AG08395 (cell line): ENCODE data around the gene ELMO1.

ENCODE experiments used
- DNase-seq: peaks from one replicate; pipeline ENCODE4 v3.0.0; 2012; ENCODE audit warnings: mixed read lengths, low spot score

ELMO1 gene

GRCh38 chr7:37052705-37053104 is 396.0 kb downstream of the ELMO1 start:
- peak; percentile 25 for DNase-seq

- no peak for DNase-seq
These were observed 397.9 kb downstream of the ELMO1 start for GRCh38 chr7:37050801-37051200.

DNA sequence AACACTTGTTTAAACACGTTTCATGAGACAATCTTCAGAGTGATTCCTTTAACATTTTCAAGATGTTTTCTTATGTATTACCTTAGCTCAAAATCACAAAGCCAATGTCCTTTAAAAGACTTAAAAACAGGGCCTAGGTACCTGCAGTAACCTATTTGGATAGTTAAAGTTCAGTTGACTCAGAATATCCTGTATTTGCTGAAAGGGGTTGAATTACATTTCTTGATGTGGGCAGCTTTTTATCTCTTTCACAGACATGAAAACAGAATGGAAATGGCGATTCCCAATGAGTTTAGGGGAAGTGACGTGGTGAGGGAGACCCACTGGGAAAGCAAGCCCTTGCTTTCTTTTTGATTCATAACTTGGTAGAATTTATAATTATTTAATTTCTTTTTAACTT is 400.0 kb downstream of the ELMO1 start:
- no peak for DNase-seq

DNA sequence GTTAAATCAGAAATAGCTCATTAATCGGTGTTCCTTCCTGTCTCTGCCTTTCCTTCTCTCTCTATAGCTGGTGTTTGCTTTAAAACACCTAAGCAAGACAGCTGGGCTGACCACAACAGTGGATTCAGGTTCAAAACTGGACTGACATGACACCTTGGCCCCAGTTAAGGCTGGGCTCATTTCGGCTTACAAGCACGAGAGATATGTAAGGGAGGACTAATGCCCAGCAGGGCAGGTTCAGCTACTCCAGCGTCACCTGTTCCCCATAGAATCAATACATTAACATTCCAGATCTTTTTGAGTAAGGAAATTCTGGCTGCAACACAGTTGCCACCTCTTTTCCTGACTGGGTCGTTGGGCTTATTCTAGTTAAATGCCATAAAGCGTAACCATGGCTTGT is 401.4 kb downstream of the ELMO1 start:
- no peak for DNase-seq

- no peak for DNase-seq
These were observed 402.1 kb downstream of the ELMO1 start for GRCh38 chr7:37046531-37047079.

- no peak for DNase-seq
These were observed 402.9 kb downstream of the ELMO1 start for GRCh38 chr7:37045681-37046179.

DNA sequence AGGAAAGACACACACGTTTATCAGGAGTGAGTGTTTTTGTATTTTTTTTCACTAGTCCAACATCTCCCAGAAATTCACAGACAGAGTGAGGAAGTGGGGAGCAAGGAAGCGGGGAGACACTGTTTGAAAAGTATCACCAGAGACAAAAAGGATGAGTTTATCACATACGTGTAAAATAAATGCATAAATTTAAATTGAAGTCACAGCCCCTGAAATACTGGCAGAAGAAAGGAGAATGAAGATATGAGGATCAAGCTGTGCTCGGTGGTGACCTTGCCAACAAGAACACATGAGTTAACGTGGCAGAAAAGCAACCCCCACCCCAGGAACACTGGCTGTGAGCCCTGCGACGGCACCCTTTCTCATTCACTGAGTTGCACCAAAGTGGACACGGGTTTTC is 407.2 kb downstream of the ELMO1 start:
- DNase-seq, result no peak

- DNase-seq, result peak; percentile 21
These were observed 408.3 kb downstream of the ELMO1 start for GRCh38 chr7:37040330-37040729.

- no peak for DNase-seq
These were observed 409.4 kb downstream of the ELMO1 start for GRCh38 chr7:37039131-37039749.

- no peak for DNase-seq
These were observed 410.0 kb downstream of the ELMO1 start for GRCh38 chr7:37038706-37039105.

DNA sequence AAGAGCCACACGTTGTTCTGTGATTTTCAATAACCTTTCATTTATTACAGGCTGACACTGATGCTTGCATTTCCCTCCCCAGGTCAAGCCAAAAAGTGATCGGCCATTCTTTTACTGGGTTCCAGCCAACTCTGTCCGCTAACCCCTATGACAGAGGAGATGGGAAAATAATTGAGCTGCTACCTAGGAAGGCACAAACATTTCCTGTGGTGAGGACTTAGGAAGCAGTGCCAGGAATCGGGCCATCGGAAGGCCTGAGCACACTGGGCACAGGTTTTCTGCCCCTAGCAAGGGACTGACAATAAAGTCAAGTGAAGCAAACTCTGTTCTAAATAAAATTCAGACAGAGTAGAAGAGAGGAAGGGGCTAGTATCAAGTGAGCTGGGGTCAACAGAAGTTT is 411.4 kb downstream of the ELMO1 start:
- DNase-seq, result no peak

- no peak for DNase-seq
These were observed 413.0 kb downstream of the ELMO1 start for GRCh38 chr7:37035631-37036030.

DNA sequence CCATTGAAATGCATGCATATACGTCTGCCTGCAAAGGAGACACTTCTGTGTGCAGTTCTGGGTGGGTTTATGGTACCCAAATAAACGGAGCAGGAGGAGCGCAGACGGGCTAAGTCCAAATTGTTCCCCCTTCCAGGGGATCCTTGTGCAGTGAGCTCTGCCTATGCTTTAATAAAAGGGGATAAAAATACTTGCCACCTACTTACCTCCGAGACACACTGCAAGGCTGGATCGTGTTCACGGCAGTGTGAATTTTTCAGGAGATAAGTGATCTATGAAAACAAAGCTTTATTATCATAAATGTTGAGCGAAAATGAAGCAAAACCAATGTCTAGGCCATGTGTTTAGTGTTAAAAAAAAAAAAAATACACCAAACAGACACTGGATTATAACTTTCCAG is 415.5 kb downstream of the ELMO1 start:
- no peak for DNase-seq

DNA sequence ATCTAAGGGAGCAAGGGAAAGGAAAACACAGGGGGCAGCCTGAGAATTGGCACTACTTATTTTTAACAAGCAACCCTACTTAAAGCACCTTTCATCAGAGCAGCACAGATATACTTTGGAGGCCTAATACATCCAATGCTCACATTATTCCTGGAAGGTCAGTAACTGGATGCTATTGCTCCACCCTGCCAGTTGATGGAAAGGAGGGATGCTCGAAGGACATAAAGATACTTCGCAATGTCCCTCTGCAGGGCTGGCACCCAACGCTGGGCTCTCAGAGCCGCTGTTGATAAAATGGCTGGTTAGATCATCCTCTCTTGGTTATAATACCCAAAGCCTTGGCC is 416.4 kb downstream of the ELMO1 start:
- no peak for DNase-seq

- peak; percentile 98 for DNase-seq
These were observed 416.9 kb downstream of the ELMO1 start for GRCh38 chr7:37031571-37032257.

DNA sequence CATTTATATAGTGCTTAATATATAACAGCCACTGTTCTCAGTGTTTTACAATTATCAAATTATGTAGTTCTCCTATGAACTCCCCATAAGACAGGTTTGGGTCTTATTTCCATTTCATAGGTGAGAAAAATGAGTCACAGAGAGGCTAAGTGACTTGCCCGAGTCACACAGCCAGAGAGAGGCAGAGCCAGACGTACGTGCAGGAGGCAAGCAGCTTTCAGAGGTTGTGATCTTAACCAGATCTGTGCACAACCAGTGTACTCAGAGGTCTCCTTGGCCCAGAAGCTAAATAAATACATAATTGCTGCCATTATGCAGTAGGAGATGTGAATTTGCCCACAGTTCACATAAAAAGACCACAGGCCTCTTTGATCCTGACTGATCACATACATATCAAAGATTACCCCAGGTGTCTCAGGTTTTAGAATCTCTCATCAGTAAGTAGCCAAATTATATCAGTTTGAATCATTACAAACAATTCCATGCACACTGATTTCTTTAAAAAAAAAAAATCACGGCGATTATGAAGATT is 419.7 kb downstream of the ELMO1 start:
- DNase-seq, result no peak

DNA sequence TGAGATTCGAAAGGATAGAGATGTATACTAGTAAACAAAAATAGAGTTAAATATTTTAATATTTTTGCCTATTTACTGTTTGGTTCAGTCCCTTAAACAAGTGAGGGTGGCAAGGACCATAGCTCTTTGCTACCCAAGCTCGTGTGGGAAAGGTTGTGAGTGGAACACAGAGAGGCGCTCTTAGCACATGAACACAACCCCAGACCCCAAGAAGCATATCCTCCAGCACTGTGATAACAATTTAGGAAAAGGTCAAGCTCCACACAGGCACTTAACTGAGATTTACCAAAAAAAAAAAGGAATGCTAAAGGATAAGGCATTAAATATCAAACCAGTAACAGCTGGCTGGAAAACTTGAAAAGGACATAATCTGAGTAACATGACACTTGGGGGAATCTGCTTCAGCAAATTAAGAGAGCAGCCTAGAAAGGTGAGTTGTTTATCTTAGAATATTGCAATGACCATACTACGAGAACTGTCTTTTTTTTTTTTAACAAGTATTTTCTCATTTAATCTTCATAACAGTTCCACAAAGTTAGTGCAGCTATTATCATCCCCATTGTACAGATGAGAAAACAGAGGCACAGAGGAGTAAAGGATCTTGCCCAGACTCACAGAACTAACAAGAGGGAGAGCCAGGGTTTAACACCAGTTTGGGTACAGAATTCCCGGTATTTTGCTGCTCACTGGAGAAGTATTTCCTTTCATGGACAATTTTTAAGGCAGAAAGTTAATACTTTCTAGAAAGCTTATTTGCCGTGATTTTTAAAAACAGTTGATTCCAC is 420.9 kb downstream of the ELMO1 start:
- no peak for DNase-seq

- no peak for DNase-seq
These were observed 421.6 kb downstream of the ELMO1 start for GRCh38 chr7:37027104-37027503.

DNA sequence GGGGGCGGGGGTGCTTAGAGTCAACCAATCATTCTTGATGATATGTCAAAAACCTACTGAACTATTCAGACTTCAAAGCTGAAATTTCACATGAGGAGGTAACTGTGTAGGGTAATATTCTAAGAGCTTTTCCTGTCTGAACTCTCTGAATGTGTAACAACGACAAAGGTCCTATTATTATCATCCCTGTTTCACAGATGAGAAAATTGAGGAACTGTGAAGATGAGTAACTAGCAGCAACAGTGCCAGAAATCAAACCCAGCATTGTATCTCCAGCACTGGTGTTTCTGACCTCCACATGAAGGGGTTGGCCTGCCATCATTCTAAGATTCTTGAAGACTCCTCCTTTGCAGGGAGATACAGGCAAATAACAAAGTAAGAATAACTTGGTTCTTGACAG is 429.7 kb downstream of the ELMO1 start:
- DNase-seq, result no peak

DNA sequence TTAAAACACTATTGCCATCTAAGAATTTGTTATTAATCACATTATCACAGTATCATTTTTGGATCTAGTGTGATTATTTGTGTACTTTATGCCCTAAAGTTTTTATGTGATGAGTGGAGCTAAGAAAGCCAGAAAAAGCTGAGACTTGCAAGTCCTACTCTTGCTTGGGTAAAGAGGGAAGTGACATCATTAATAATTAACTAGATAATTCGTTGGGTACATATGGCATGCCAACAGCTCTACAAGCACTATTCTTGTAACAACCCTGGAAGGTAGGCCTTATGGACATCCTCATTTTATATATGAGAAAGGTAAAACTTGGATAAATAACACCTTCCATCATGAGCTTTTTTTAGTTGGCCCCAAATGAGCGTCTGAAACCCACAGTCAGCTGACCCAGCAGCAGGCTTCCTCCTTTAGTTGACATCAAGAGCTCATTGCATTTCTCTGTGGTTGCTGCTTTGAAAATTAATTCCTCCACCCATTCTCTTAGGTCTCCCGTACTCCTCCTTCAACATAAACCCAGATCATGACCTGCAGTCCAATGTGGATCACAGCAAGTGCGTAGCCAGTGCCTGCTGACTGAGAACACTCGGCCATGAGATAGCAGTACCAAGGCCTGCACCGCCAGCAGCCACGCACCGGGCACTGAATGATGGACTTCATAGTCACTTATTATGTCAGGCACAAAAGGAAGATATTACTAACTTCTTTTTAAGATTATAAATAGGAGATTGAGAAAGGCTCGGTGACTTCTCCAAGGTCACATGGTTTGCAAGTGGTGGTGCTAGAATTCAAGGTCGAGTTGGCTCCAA is 432.4 kb downstream of the ELMO1 start:
- no peak for DNase-seq

GRCh38 chr7:37015353-37016034 is 433.2 kb downstream of the ELMO1 start:
- DNase-seq, result no peak
